GM12878 (cell line): ENCODE results near the gene PPL. TPM values are rescaled to one million over a fixed set of nuclear protein-coding genes. Genes with fewer than 3 reads are reported as not detected.

Experiments
- ATAC-seq: fragments of 200-7000 bp; cut with Tn5 transposase; 3 replicates; pipeline ENCODE4 v1.9.1; 2020; ENCODE audit warnings: mild to moderate bottlenecking, moderate library complexity
- BruUV-seq: library from RNA; stranded (reverse); fragments of 400-500 nt; replicated peaks from 2 replicates; lab custom pipeline; 2021; lab: Mats Ljungman, UMichigan
- CTCF ChIA-PET: fragments of 300-600 bp; sonication (Branson Sonifier 250); formaldehyde crosslinking; extraction: SDS; loops from one replicate; lab custom pipeline; 2021; ENCODE audit warnings: inconsistent platforms; lab: Yijun Ruan, JAX
- POLR2A ChIA-PET: fragments of 350-600 bp; formaldehyde crosslinking; extraction: SDS; loops from one replicate; lab custom pipeline; 2021; ENCODE audit warnings: inconsistent platforms; lab: Charles Lee
- RAD21 ChIA-PET: fragments of 300-600 bp; sonication (Branson Sonifier 250); formaldehyde crosslinking; loops from one replicate; lab custom pipeline; 2023; ENCODE audit warnings: antibody characterized with exemption; ENCODE audit not compliant: unreplicated experiment; lab: Charles Lee
- SMC1A ChIA-PET: fragments of 300-600 bp; sonication (Branson Sonifier 250); formaldehyde crosslinking; loops from one replicate; lab custom pipeline; 2023; ENCODE audit not compliant: unreplicated experiment, uncharacterized antibody; lab: Charles Lee
- DNase-seq: peaks from one replicate; pipeline ENCODE4 v3.0.0-alpha.2; 2011; ENCODE audit warnings: low read depth, low spot score
- FAIRE-seq: peaks from 3 replicates; lab custom pipeline; 2011; peaks lifted over from hg19 to GRCh38; lab: Jason Lieb, UNC
- H2AFZ ChIP-seq: 2 replicates; pipeline ENCODE4 v1.6.0; 2011; ENCODE audit warnings: low read depth, low read length, control low read depth; ENCODE audit not compliant: control insufficient read depth
- H3K27ac ChIP-seq: 2 replicates; pipeline ENCODE4 v1.5.1; 2011; ENCODE audit warnings: control low read depth; ENCODE audit not compliant: control insufficient read depth, insufficient read depth
- H3K27me3 ChIP-seq, 2 experiments: replicated peaks in 1 of 2; 2 replicates each; pipeline versions ENCODE4 v1.6.0 to v1.6.1; 2011; ENCODE audit warnings: low read length in 1 of 2; ENCODE audit not compliant: control insufficient read depth in 2 of 2, insufficient read depth in 2 of 2
- H3K36me3 ChIP-seq, 2 experiments: 2 replicates each; pipeline ENCODE4 v1.5.1; 2011; ENCODE audit warnings: low read length in 1 of 2; ENCODE audit not compliant: control insufficient read depth in 2 of 2, insufficient read depth in 2 of 2
- H3K4me1 ChIP-seq: 2 replicates; pipeline ENCODE4 v1.6.1; 2011; ENCODE audit warnings: mild to moderate bottlenecking, low read length, moderate library complexity, mixed read lengths; ENCODE audit not compliant: control insufficient read depth, insufficient read depth
- H3K4me2 ChIP-seq: 2 replicates; pipeline ENCODE4 v1.6.0; 2011; ENCODE audit warnings: control low read depth; ENCODE audit not compliant: control insufficient read depth, insufficient read depth
- H3K4me3 ChIP-seq: fragments of 200-600 bp; sonication (generic); 2 replicates; pipeline ENCODE4 v1.5.1; 2016
- H3K79me2 ChIP-seq: 2 replicates; pipeline ENCODE4 v1.6.0; 2011; ENCODE audit warnings: low read length; ENCODE audit not compliant: control insufficient read depth, insufficient read depth
- H3K9ac ChIP-seq: 2 replicates; pipeline ENCODE4 v1.8.0; 2011; ENCODE audit warnings: low read length, control low read depth, mixed read lengths; ENCODE audit not compliant: control insufficient read depth, insufficient read depth
- H3K9me3 ChIP-seq: replicated peaks from 3 replicates; pipeline ENCODE4 v1.5.1; 2011; ENCODE audit warnings: mild to moderate bottlenecking, low read length; ENCODE audit not compliant: control insufficient read depth, insufficient read depth
- H4K20me1 ChIP-seq: 2 replicates; pipeline ENCODE4 v1.6.0; 2011; ENCODE audit not compliant: control insufficient read depth, insufficient read depth
- ATF2 ChIP-seq: IDR thresholded peaks from 2 replicates; pipeline ENCODE4 v1.6.1; 2012; ENCODE audit warnings: low read length, inconsistent platforms
- BHLHE40 ChIP-seq, 2 experiments: fragments of 450-650 bp in 1 of 2; IDR thresholded peaks; 2 replicates each; pipeline ENCODE4 v1.6.1; 2011 to 2017; ENCODE audit warnings: low read depth in 2 of 2, borderline replicate concordance in 1 of 2, improper control_type of control experiment in 1 of 2, low read length in 1 of 2, mild to moderate bottlenecking in 1 of 2
- ESRRA ChIP-seq: IDR thresholded peaks from 2 replicates; pipeline ENCODE4 v1.6.1; 2012; ENCODE audit warnings: mild to moderate bottlenecking, low read length, improper control_type of control experiment
- IKZF1 ChIP-seq: fragments of 450-650 bp; conservative IDR thresholded peaks from 2 replicates; pipeline ENCODE4 v1.6.1; 2017; ENCODE audit warnings: antibody characterized with exemption, mild to moderate bottlenecking
- MTA2 ChIP-seq: fragments of 450-650 bp; IDR thresholded peaks from 2 replicates; pipeline ENCODE4 v1.6.1; 2016; ENCODE audit warnings: low read depth, mild to moderate bottlenecking, moderate library complexity
- PBX3 ChIP-seq: IDR thresholded peaks from 2 replicates; pipeline ENCODE4 v1.6.1; 2011; ENCODE audit warnings: mild to moderate bottlenecking, low read depth, low read length, moderate library complexity; ENCODE audit not compliant: insufficient replicate concordance
- RELB ChIP-seq: fragments of 450-650 bp; IDR thresholded peaks from 2 replicates; pipeline ENCODE4 v1.6.1; 2017; ENCODE audit warnings: low read depth, mild to moderate bottlenecking, moderate library complexity
- SIN3A ChIP-seq: IDR thresholded peaks from 2 replicates; pipeline ENCODE4 v1.6.1; 2012; ENCODE audit warnings: low read depth, low read length, improper control_type of control experiment
- SUZ12 ChIP-seq: fragments of 200-600 bp; sonication (generic); IDR thresholded peaks from one replicate; pipeline ENCODE4 v1.6.1; 2018; ENCODE audit warnings: antibody characterized with exemption, mild to moderate bottlenecking; ENCODE audit not compliant: unreplicated experiment
- TARDBP ChIP-seq: IDR thresholded peaks from 2 replicates; pipeline ENCODE4 v1.6.1; 2016; ENCODE audit warnings: borderline replicate concordance
- USF1 ChIP-seq: IDR thresholded peaks from 2 replicates; pipeline ENCODE4 v1.6.1; 2011; ENCODE audit warnings: borderline replicate concordance, low read depth, mild to moderate bottlenecking, moderate library complexity, mixed read lengths, low read length; ENCODE audit not compliant: insufficient read depth; ENCODE audit errors: extremely low read length
- YBX1 ChIP-seq: fragments of 450-650 bp; IDR thresholded peaks from 2 replicates; pipeline ENCODE4 v1.6.1; 2016; ENCODE audit warnings: antibody characterized with exemption
- WGBS: methylation state at CpG from one replicate; pipeline ENCODE4 v1.1.6; 2016; ENCODE audit warnings: low lambda C conversion rate; ENCODE audit not compliant: insufficient replicate concordance, insufficient coverage; ENCODE audit errors: missing lambda C conversion rate; 5-methylcytosine and 5-hydroxymethylcytosine counted together
- in situ Hi-C: fragments of 300-500 bp; cut with MboI; formaldehyde crosslinking; loops from 9 replicates; pipeline ENCODE4 v1.14.3; 2018; ENCODE audit warnings: mixed read lengths
- intact Hi-C: fragments of 100-400 bp; cut with micrococcal nuclease; formaldehyde crosslinking; loops from one replicate; pipeline ENCODE4 v1.14.2; 2022; ENCODE audit not compliant: unreplicated experiment
- polyA plus RNA-seq, 11 experiments: library from polyadenylated mRNA; depleted of rRNA in 4 of 11; unstranded in 6 of 11; stranded (reverse) in 5 of 11; fragments of >200 nt; fragmentation: Nextera tagmentation in 4 of 11; fragmentation: Illumina TruSeq in 1 of 11; extraction: Ambion mirVana in 4 of 11; extraction: Trizol in 1 of 11; gene quantifications; 1 replicate in 1 of 11; 2 replicates in 10 of 11; pipeline versions ENCODE4 v1.2.1 to v1.2.3, GENCODE V29; 2011 to 2016; ENCODE audit warnings: inconsistent platforms in 2 of 11, missing spikeins in 2 of 11, low read depth in 1 of 11
- total RNA-seq, 4 experiments: library from RNA; depleted of rRNA in 3 of 4; stranded (reverse); fragments of >200 nt in 3 of 4; fragmentation: Illumina TruSeq in 1 of 4; extraction: Trizol in 1 of 4; gene quantifications; 2 replicates each; pipeline versions ENCODE4 v1.2.1 to v1.2.3, GENCODE V29; 2013 to 2021
- TF ChIP-seq, protein P1 (sequence below): fragments of 450-650 bp; formaldehyde crosslinking; IDR thresholded peaks from 2 replicates; pipeline ENCODE4 v1.4.0; 2020; ENCODE audit warnings: mild to moderate bottlenecking, moderate library complexity
- TF ChIP-seq, protein P2 (sequence below): fragments of 450-650 bp; IDR thresholded peaks from 2 replicates; pipeline ENCODE4 v1.6.1; 2016; ENCODE audit warnings: mild to moderate bottlenecking

Gene PPL
- total and polyA plus RNA-seq, 10 of the 15 experiments (the other 5 are each of a cell fraction or from before 2014, with no cell fraction given) = 0.03 to 0.47 (median 0.05) TPM; not detected in 2

- ChIA-PET POLR2A (no interaction called here), RAD21 (no interaction called here), CTCF (no interaction called here), SMC1A (no interaction called here)
- ATAC-seq = no peak
- no peak for DNase-seq
- H3K79me2 ChIP-seq = no peaks in the 10 kb centered on the region
- H3K4me2 ChIP-seq = no peak overlapping the region
- no peaks in the 10 kb centered on the region for H4K20me1 ChIP-seq
- no TSS peak for BruUV-seq
- H3K4me1 ChIP-seq = peaks cover 10% of the 10 kb centered on the region
- in situ Hi-C loops (no loop called here), intact Hi-C loops (loop anchor here (10.0 kb wide), 1 partner anchor 86 kb away; the partner anchor contains the start of gene C16orf89)
- peaks cover 5% of the 10 kb centered on the region; the same call in 1 of the 3 replicates for H3K9me3 ChIP-seq
- WGBS = 75% methylated on average over 7 of the region's 7 CpGs
- no peaks in the 10 kb centered on the region for H3K36me3 ChIP-seq
- no peak for FAIRE-seq
- no peaks in the 10 kb centered on the region; a peak in 1 of 4 replicates for H3K27me3 ChIP-seq
- no peak overlapping the region for H3K4me3 ChIP-seq
- H2AFZ ChIP-seq = no peak overlapping the region
- no peak overlapping the region for H3K27ac ChIP-seq
- no peak overlapping the region for H3K9ac ChIP-seq
- no peak for TF ChIP-seq TARDBP
- TF ChIP-seq, protein P1, sequence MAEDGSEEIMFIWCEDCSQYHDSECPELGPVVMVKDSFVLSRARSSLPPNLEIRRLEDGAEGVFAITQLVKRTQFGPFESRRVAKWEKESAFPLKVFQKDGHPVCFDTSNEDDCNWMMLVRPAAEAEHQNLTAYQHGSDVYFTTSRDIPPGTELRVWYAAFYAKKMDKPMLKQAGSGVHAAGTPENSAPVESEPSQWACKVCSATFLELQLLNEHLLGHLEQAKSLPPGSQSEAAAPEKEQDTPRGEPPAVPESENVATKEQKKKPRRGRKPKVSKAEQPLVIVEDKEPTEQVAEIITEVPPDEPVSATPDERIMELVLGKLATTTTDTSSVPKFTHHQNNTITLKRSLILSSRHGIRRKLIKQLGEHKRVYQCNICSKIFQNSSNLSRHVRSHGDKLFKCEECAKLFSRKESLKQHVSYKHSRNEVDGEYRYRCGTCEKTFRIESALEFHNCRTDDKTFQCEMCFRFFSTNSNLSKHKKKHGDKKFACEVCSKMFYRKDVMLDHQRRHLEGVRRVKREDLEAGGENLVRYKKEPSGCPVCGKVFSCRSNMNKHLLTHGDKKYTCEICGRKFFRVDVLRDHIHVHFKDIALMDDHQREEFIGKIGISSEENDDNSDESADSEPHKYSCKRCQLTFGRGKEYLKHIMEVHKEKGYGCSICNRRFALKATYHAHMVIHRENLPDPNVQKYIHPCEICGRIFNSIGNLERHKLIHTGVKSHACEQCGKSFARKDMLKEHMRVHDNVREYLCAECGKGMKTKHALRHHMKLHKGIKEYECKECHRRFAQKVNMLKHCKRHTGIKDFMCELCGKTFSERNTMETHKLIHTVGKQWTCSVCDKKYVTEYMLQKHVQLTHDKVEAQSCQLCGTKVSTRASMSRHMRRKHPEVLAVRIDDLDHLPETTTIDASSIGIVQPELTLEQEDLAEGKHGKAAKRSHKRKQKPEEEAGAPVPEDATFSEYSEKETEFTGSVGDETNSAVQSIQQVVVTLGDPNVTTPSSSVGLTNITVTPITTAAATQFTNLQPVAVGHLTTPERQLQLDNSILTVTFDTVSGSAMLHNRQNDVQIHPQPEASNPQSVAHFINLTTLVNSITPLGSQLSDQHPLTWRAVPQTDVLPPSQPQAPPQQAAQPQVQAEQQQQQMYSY = no peak
- TF ChIP-seq, protein P2, sequence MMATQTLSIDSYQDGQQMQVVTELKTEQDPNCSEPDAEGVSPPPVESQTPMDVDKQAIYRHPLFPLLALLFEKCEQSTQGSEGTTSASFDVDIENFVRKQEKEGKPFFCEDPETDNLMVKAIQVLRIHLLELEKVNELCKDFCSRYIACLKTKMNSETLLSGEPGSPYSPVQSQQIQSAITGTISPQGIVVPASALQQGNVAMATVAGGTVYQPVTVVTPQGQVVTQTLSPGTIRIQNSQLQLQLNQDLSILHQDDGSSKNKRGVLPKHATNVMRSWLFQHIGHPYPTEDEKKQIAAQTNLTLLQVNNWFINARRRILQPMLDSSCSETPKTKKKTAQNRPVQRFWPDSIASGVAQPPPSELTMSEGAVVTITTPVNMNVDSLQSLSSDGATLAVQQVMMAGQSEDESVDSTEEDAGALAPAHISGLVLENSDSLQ = no peak
- no peak for TF ChIP-seq IKZF1
- no peak for TF ChIP-seq PBX3
- TF ChIP-seq USF1 = no peak
- TF ChIP-seq SIN3A = no peak
- TF ChIP-seq YBX1 = no peak
- TF ChIP-seq ATF2 = no peak
- no peak for TF ChIP-seq MTA2
- no peak for TF ChIP-seq BHLHE40 (IDR thresholded peaks at IDR 0.05; ENCODE audit: borderline replicate concordance in 1 of 2, low read depth in 2 of 2, low read length in 1 of 2)
- TF ChIP-seq ESRRA = no peak
- TF ChIP-seq SUZ12 = no peak
- TF ChIP-seq RELB = no peak
Observed at GRCh38 chr16:4979164-4979563, 42.2 kb upstream of the PPL start.
